Caco-2 (cell line): ENCODE measurements around the gene RND2. TPM values are rescaled to one million over a fixed set of nuclear protein-coding genes. Genes with fewer than 3 reads are reported as not detected.

Experiments used
- BruUV-seq: library from RNA; stranded (reverse); fragments of 400-500 nt; replicated peaks from 2 replicates; lab custom pipeline; 2021; lab: Mats Ljungman, UMichigan
- CTCF ChIA-PET: fragments of 300-600 bp; sonication (Branson Sonifier 250); formaldehyde crosslinking; loops from one replicate; lab custom pipeline; 2022; ENCODE audit warnings: antibody characterized with exemption; lab: Charles Lee
- POLR2A ChIA-PET: fragments of 300-600 bp; sonication (Branson Sonifier 250); formaldehyde crosslinking; loops from one replicate; lab custom pipeline; 2022; ENCODE audit warnings: antibody characterized with exemption; lab: Charles Lee
- DNase-seq, 2 experiments: peaks; one replicate each; pipeline versions ENCODE4 v3.0.0 to v3.0.0-alpha.2; 2020 to 2022
- H3K27me3 ChIP-seq: replicated peaks from 2 replicates; pipeline ENCODE4 v1.6.0; 2011; ENCODE audit warnings: low read length; ENCODE audit not compliant: control insufficient read depth, insufficient read depth
- H3K36me3 ChIP-seq: 2 replicates; pipeline ENCODE4 v1.5.1; 2011; ENCODE audit warnings: low read length; ENCODE audit not compliant: control insufficient read depth, insufficient read depth
- H3K4me1 ChIP-seq: fragments of 250-450 bp; sonication (Bioruptor Pico); 2 replicates; pipeline ENCODE4 v1.5.1; 2020; ENCODE audit warnings: mild to moderate bottlenecking
- H3K4me3 ChIP-seq: 2 replicates; pipeline ENCODE4 v1.5.1; 2011; ENCODE audit warnings: low read depth, mild to moderate bottlenecking, control low read depth, low read length
- H3K9me3 ChIP-seq: fragments of 250-450 bp; sonication (Bioruptor Pico); 2 replicates; pipeline ENCODE4 v1.5.1; 2020; ENCODE audit warnings: mild to moderate bottlenecking, moderate library complexity
- H3K27ac Mint-ChIP-seq: one replicate; pipeline ENCODE4 v1.8.0; 2022; ENCODE audit warnings: mixed read lengths; ENCODE audit not compliant: unreplicated experiment
- H3K27me3 Mint-ChIP-seq: one replicate; pipeline ENCODE4 v1.8.0; 2022; ENCODE audit warnings: mixed read lengths; ENCODE audit not compliant: insufficient read depth, unreplicated experiment
- H3K36me3 Mint-ChIP-seq: one replicate; pipeline ENCODE4 v1.8.0; 2022; ENCODE audit warnings: mild to moderate bottlenecking, mixed read lengths; ENCODE audit not compliant: insufficient read depth, unreplicated experiment
- H3K4me1 Mint-ChIP-seq: one replicate; pipeline ENCODE4 v1.8.0; 2022; ENCODE audit warnings: low read depth, mixed read lengths; ENCODE audit not compliant: unreplicated experiment
- H3K4me3 Mint-ChIP-seq: one replicate; pipeline ENCODE4 v1.8.0; 2022; ENCODE audit warnings: mild to moderate bottlenecking, moderate library complexity, mixed read lengths; ENCODE audit not compliant: unreplicated experiment
- H3K9me3 Mint-ChIP-seq: one replicate; pipeline ENCODE4 v1.8.0; 2022; ENCODE audit warnings: mixed read lengths; ENCODE audit not compliant: unreplicated experiment
- CTCF ChIP-seq, 2 experiments: fragments of 200-600 bp in 1 of 2; IDR thresholded peaks; 1 replicate in 1 of 2; 2 replicates in 1 of 2; pipeline versions ENCODE4 v1.5.1 to v1.8.0; 2011 to 2022; ENCODE audit warnings: antibody characterized with exemption in 1 of 2, control low read depth in 1 of 2, inconsistent platforms in 1 of 2, low read depth in 1 of 2, low read length in 1 of 2, mild to moderate bottlenecking in 1 of 2, moderate library complexity in 1 of 2; ENCODE audit not compliant: insufficient read depth in 1 of 2, severe bottlenecking in 1 of 2, unreplicated experiment in 1 of 2
- intact Hi-C: fragments of 100-400 bp; cut with micrococcal nuclease; formaldehyde crosslinking; loops from one replicate; pipeline ENCODE4 v1.10.0; 2022; ENCODE audit not compliant: unreplicated experiment
- total RNA-seq: library from RNA; stranded (reverse); gene quantifications from 2 replicates; pipeline ENCODE4 v1.2.3, GENCODE V29; 2022

RND2 gene
- total RNA-seq, 1 experiment from 2014 or later = 1.2 TPM

DNA sequence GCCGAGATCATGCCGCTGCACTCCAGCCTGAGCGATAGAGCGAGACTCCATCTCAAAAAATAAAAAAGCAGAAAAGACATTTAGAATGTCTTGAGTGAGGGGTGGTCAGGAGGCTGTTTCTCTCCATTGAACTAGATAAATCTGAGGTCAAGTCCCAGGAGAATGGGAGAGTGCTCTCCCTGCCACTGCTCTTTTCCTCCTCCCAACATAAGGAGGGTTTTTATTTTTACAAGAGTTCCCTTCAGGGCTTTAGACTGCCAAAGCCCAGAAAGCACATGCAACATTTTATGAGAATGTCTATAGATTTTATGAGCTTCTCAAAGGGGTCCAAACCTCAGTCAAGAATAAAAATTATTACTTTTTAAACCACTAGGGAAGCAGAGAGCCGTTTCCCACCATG is 1.6 kb downstream of the RND2 start:
- no peak overlapping the region for H3K4me3 ChIP-seq
- ChIA-PET CTCF (interaction anchor here (1.6 kb wide), 1 partner anchor 28 kb away, joined by 4 read pairs; the partner anchor contains the start of gene RPL27), POLR2A (no interaction called here)
- Mint-ChIP-seq H3K9me3 (no peaks in the 10 kb centered on the region), H3K27me3 (no peaks in the 10 kb centered on the region), H3K36me3 (peaks cover 8% of the 10 kb centered on the region), H3K27ac (no peak overlapping the region), H3K4me3 (no peak overlapping the region), H3K4me1 (no peaks in the 10 kb centered on the region)
- no peak for TF ChIP-seq CTCF (IDR thresholded peaks at IDR 0.05; ENCODE audit: insufficient read depth in 1 of 2, low read depth in 1 of 2, low read length in 1 of 2, severe bottlenecking in 1 of 2, unreplicated experiment in 1 of 2)
- no peaks in the 10 kb centered on the region for H3K27me3 ChIP-seq
- H3K9me3 ChIP-seq = no peaks in the 10 kb centered on the region
- intact Hi-C loops = no loop called here
- DNase-seq = no peak
- H3K36me3 ChIP-seq = no peaks in the 10 kb centered on the region
- H3K4me1 ChIP-seq = peaks cover 14% of the 10 kb centered on the region; the same call in 1 of the 2 replicates
- BruUV-seq = no TSS peak

GRCh38 chr17:43027091-43028032 is 2.3 kb downstream of the RND2 start:
- no peak for DNase-seq
- Mint-ChIP-seq H3K4me1 (no peaks in the 10 kb centered on the region), H3K27me3 (no peaks in the 10 kb centered on the region), H3K27ac (no peak overlapping the region), H3K9me3 (no peaks in the 10 kb centered on the region), H3K36me3 (peaks cover under 1% of the 10 kb centered on the region), H3K4me3 (no peak overlapping the region)
- H3K27me3 ChIP-seq = no peaks in the 10 kb centered on the region
- H3K4me1 ChIP-seq = peaks cover 14% of the 10 kb centered on the region; the same call in 1 of the 2 replicates
- TF ChIP-seq CTCF (IDR thresholded peaks at IDR 0.05; ENCODE audit: insufficient read depth in 1 of 2, low read depth in 1 of 2, low read length in 1 of 2, severe bottlenecking in 1 of 2, unreplicated experiment in 1 of 2) = no peak
- CTCF ChIA-PET = interaction anchor here (1.6 kb wide), 1 partner anchor 29 kb away, joined by 4 read pairs; the partner anchor contains the start of gene RPL27
- no peak overlapping the region for H3K4me3 ChIP-seq
- no peaks in the 10 kb centered on the region for H3K36me3 ChIP-seq
- intact Hi-C loops = no loop called here
- POLR2A ChIA-PET = interaction anchor here (0.6 kb wide), 1 partner anchor 333 kb away, joined by 6 read pairs; no protein-coding TSS in a partner anchor
- no peaks in the 10 kb centered on the region for H3K9me3 ChIP-seq
- BruUV-seq = no TSS peak

- Mint-ChIP-seq H3K27ac (no peak overlapping the region), H3K36me3 (no peaks in the 10 kb centered on the region), H3K4me1 (no peaks in the 10 kb centered on the region), H3K27me3 (no peaks in the 10 kb centered on the region), H3K4me3 (no peak overlapping the region), H3K9me3 (no peaks in the 10 kb centered on the region)
- Histone ChIP-seq H3K4me1 (peaks cover 9% of the 10 kb centered on the region; the same call in 1 of the 2 replicates), H3K9me3 (no peaks in the 10 kb centered on the region), H3K27me3 (no peaks in the 10 kb centered on the region), H3K36me3 (no peaks in the 10 kb centered on the region), H3K4me3 (no peak overlapping the region)
- POLR2A ChIA-PET = no interaction called here
- BruUV-seq = no TSS peak
- DNase-seq = no peak
- CTCF ChIA-PET = interaction anchor here (1.0 kb wide), 1 partner anchor 30 kb away, joined by 3 read pairs; the partner anchor contains the start of gene RPL27
- intact Hi-C loops = no loop called here
- TF ChIP-seq CTCF (IDR thresholded peaks at IDR 0.05; ENCODE audit: insufficient read depth in 1 of 2, low read depth in 1 of 2, low read length in 1 of 2, severe bottlenecking in 1 of 2, unreplicated experiment in 1 of 2) = no peak
Observed at GRCh38 chr17:43028221-43028861, 3.3 kb downstream of the RND2 start.
